H1 (cell line): Measurements from ENCODE around the gene FAM53A. TPM values are rescaled to one million over a fixed set of nuclear protein-coding genes. Genes with fewer than 3 reads are reported as not detected.

Experiments used
- HDAC6 ChIP-seq: IDR thresholded peaks from one replicate; pipeline ENCODE4 v1.7.1; 2012; ENCODE audit warnings: low read depth, mild to moderate bottlenecking, inconsistent platforms, low read length, moderate library complexity
- POLR2A ChIP-seq, 2 experiments: IDR thresholded peaks; 1 replicate in 1 of 2; 2 replicates in 1 of 2; pipeline ENCODE4 v1.6.1; 2011; ENCODE audit warnings: low read depth in 2 of 2, low read length in 2 of 2, mild to moderate bottlenecking in 2 of 2; ENCODE audit errors: control extremely low read depth in 1 of 2
- polyA plus RNA-seq, 7 experiments: library from polyadenylated mRNA; depleted of rRNA in 3 of 7; stranded (reverse) in 5 of 7; unstranded in 2 of 7; fragments of >200 nt in 5 of 7; fragments of 200-250 nt in 2 of 7; gene quantifications; 1 replicate in 5 of 7; 2 replicates in 1 of 7; 4 replicates in 1 of 7; pipeline versions ENCODE4 v1.2.1 to v1.2.3, GENCODE V29; 2011 to 2013; ENCODE audit warnings: missing spikeins in 2 of 7, mixed read lengths in 2 of 7
- total RNA-seq: library from RNA; stranded (reverse); fragmentation: NEBNext Ultra II Directional; extraction: Animal tissue kit (Norgen Biotek cat#: 25700); gene quantifications from 2 replicates; pipeline ENCODE4 v1.2.1, GENCODE V29; 2021
- TF ChIP-seq, protein P1 (sequence below): fragments of 300-600 bp; sonication (generic); IDR thresholded peaks from 2 replicates; pipeline ENCODE4 v1.7.1; 2012; ENCODE audit warnings: low read length, moderate library complexity, mild to moderate bottlenecking, inconsistent platforms; ENCODE audit not compliant: insufficient replicate concordance

Gene FAM53A
- total and polyA plus RNA-seq, 2 of the 8 experiments (the other 6 are each of a cell fraction or from before 2014, with no cell fraction given) = 1.9 to 2.0 TPM

- TF ChIP-seq, protein P1, sequence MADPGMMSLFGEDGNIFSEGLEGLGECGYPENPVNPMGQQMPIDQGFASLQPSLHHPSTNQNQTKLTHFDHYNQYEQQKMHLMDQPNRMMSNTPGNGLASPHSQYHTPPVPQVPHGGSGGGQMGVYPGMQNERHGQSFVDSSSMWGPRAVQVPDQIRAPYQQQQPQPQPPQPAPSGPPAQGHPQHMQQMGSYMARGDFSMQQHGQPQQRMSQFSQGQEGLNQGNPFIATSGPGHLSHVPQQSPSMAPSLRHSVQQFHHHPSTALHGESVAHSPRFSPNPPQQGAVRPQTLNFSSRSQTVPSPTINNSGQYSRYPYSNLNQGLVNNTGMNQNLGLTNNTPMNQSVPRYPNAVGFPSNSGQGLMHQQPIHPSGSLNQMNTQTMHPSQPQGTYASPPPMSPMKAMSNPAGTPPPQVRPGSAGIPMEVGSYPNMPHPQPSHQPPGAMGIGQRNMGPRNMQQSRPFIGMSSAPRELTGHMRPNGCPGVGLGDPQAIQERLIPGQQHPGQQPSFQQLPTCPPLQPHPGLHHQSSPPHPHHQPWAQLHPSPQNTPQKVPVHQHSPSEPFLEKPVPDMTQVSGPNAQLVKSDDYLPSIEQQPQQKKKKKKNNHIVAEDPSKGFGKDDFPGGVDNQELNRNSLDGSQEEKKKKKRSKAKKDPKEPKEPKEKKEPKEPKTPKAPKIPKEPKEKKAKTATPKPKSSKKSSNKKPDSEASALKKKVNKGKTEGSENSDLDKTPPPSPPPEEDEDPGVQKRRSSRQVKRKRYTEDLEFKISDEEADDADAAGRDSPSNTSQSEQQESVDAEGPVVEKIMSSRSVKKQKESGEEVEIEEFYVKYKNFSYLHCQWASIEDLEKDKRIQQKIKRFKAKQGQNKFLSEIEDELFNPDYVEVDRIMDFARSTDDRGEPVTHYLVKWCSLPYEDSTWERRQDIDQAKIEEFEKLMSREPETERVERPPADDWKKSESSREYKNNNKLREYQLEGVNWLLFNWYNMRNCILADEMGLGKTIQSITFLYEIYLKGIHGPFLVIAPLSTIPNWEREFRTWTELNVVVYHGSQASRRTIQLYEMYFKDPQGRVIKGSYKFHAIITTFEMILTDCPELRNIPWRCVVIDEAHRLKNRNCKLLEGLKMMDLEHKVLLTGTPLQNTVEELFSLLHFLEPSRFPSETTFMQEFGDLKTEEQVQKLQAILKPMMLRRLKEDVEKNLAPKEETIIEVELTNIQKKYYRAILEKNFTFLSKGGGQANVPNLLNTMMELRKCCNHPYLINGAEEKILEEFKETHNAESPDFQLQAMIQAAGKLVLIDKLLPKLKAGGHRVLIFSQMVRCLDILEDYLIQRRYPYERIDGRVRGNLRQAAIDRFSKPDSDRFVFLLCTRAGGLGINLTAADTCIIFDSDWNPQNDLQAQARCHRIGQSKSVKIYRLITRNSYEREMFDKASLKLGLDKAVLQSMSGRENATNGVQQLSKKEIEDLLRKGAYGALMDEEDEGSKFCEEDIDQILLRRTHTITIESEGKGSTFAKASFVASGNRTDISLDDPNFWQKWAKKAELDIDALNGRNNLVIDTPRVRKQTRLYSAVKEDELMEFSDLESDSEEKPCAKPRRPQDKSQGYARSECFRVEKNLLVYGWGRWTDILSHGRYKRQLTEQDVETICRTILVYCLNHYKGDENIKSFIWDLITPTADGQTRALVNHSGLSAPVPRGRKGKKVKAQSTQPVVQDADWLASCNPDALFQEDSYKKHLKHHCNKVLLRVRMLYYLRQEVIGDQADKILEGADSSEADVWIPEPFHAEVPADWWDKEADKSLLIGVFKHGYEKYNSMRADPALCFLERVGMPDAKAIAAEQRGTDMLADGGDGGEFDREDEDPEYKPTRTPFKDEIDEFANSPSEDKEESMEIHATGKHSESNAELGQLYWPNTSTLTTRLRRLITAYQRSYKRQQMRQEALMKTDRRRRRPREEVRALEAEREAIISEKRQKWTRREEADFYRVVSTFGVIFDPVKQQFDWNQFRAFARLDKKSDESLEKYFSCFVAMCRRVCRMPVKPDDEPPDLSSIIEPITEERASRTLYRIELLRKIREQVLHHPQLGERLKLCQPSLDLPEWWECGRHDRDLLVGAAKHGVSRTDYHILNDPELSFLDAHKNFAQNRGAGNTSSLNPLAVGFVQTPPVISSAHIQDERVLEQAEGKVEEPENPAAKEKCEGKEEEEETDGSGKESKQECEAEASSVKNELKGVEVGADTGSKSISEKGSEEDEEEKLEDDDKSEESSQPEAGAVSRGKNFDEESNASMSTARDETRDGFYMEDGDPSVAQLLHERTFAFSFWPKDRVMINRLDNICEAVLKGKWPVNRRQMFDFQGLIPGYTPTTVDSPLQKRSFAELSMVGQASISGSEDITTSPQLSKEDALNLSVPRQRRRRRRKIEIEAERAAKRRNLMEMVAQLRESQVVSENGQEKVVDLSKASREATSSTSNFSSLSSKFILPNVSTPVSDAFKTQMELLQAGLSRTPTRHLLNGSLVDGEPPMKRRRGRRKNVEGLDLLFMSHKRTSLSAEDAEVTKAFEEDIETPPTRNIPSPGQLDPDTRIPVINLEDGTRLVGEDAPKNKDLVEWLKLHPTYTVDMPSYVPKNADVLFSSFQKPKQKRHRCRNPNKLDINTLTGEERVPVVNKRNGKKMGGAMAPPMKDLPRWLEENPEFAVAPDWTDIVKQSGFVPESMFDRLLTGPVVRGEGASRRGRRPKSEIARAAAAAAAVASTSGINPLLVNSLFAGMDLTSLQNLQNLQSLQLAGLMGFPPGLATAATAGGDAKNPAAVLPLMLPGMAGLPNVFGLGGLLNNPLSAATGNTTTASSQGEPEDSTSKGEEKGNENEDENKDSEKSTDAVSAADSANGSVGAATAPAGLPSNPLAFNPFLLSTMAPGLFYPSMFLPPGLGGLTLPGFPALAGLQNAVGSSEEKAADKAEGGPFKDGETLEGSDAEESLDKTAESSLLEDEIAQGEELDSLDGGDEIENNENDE = no peak
- TF ChIP-seq POLR2A (IDR thresholded peaks at IDR 0.05; ENCODE audit: control extremely low read depth in 1 of 2, low read depth in 2 of 2, low read length in 2 of 2) (no peak), HDAC6 (no peak)
- TF ChIP-seq, all 59 proteins: peak for 0
Measured at GRCh38 chr4:1639299-1639868, 44.7 kb downstream of the FAM53A start (continued).
